ENCODE results near the gene SPARC. TPM values are rescaled to one million over a fixed set of nuclear protein-coding genes. Genes with fewer than 3 reads are reported as not detected.
"Not testable (repeated sequence)": the region's sequence is repeated elsewhere in the genome, so short reads cannot be mapped to it uniquely, and the experiment has no call there.

The SPARC gene
- total RNA-seq, 1 donor from 2014 or later: 1,214 TPM

GRCh38 chr5:151682751-151683331 lies 3.9 kb downstream of the SPARC start:
- TF ChIP-seq CTCF (IDR thresholded peaks at IDR 0.05; ENCODE audit: unreplicated experiment): no peak
- H3K27me3 Mint-ChIP-seq (ENCODE audit: unreplicated experiment): peaks cover 8% of the 10 kb centered on the region
- peak overlapping the region; percentile 4 for H3K27ac Mint-ChIP-seq (ENCODE audit: unreplicated experiment)
- DNase-seq (ENCODE audit: low spot score): no peak
- peaks cover 72% of the 10 kb centered on the region for H3K4me1 Mint-ChIP-seq (ENCODE audit: unreplicated experiment)
- H3K9me3 Mint-ChIP-seq (ENCODE audit: unreplicated experiment): no peaks in the 10 kb centered on the region
- H3K4me3 Mint-ChIP-seq (ENCODE audit: unreplicated experiment): no peak overlapping the region
- H3K36me3 Mint-ChIP-seq (ENCODE audit: low read depth, unreplicated experiment): no peaks in the 10 kb centered on the region

- H3K36me3 Mint-ChIP-seq (ENCODE audit: low read depth, unreplicated experiment): peaks cover 3% of the 10 kb centered on the region
- H3K4me1 Mint-ChIP-seq (ENCODE audit: unreplicated experiment): peaks cover 78% of the 10 kb centered on the region
- H3K9me3 Mint-ChIP-seq (ENCODE audit: unreplicated experiment): no peaks in the 10 kb centered on the region
- no peak overlapping the region for H3K27ac Mint-ChIP-seq (ENCODE audit: unreplicated experiment)
- H3K27me3 Mint-ChIP-seq (ENCODE audit: unreplicated experiment): peaks cover 9% of the 10 kb centered on the region
- no peak for DNase-seq (ENCODE audit: low spot score)
- no peak overlapping the region for H3K4me3 Mint-ChIP-seq (ENCODE audit: unreplicated experiment)
- TF ChIP-seq CTCF (IDR thresholded peaks at IDR 0.05; ENCODE audit: unreplicated experiment): no peak
Observed at GRCh38 chr5:151682240-151682639, 4.5 kb downstream of the SPARC start.

- Mint-ChIP-seq H3K4me1 (ENCODE audit: unreplicated experiment) (peaks cover 76% of the 10 kb centered on the region), H3K27me3 (ENCODE audit: unreplicated experiment) (peaks cover 11% of the 10 kb centered on the region), H3K27ac (ENCODE audit: unreplicated experiment) (no peak overlapping the region), H3K9me3 (ENCODE audit: unreplicated experiment) (no peaks in the 10 kb centered on the region), H3K36me3 (ENCODE audit: low read depth, unreplicated experiment) (peaks cover 5% of the 10 kb centered on the region), H3K4me3 (ENCODE audit: unreplicated experiment) (no peak overlapping the region)
- no peak for TF ChIP-seq CTCF (IDR thresholded peaks at IDR 0.05; ENCODE audit: unreplicated experiment)
- no peak for DNase-seq (ENCODE audit: low spot score)
Observed at GRCh38 chr5:151680944-151681427, 5.7 kb downstream of the SPARC start.

- not testable (repeated sequence) for H3K36me3 Mint-ChIP-seq (ENCODE audit: low read depth, unreplicated experiment); H3K9me3 Mint-ChIP-seq (ENCODE audit: unreplicated experiment); DNase-seq (ENCODE audit: low spot score); H3K4me3 Mint-ChIP-seq (ENCODE audit: unreplicated experiment); H3K27ac Mint-ChIP-seq (ENCODE audit: unreplicated experiment)
- peaks cover 11% of the 10 kb centered on the region for H3K27me3 Mint-ChIP-seq (ENCODE audit: unreplicated experiment)
- H3K4me1 Mint-ChIP-seq (ENCODE audit: unreplicated experiment): peaks cover 76% of the 10 kb centered on the region
Observed at GRCh38 chr5:151680156-151680505, 6.6 kb downstream of the SPARC start.

- TF ChIP-seq CTCF (IDR thresholded peaks at IDR 0.05; ENCODE audit: unreplicated experiment): no peak
- H3K4me1 Mint-ChIP-seq (ENCODE audit: unreplicated experiment): peaks cover 75% of the 10 kb centered on the region
- peak overlapping the region; percentile 9 for H3K27ac Mint-ChIP-seq (ENCODE audit: unreplicated experiment)
- no peaks in the 10 kb centered on the region for H3K9me3 Mint-ChIP-seq (ENCODE audit: unreplicated experiment)
- DNase-seq (ENCODE audit: low spot score): no peak
- peaks cover 8% of the 10 kb centered on the region for H3K36me3 Mint-ChIP-seq (ENCODE audit: low read depth, unreplicated experiment)
- H3K4me3 Mint-ChIP-seq (ENCODE audit: unreplicated experiment): no peak overlapping the region
- H3K27me3 Mint-ChIP-seq (ENCODE audit: unreplicated experiment): peaks cover 11% of the 10 kb centered on the region
Observed at GRCh38 chr5:151679421-151680155, 7.1 kb downstream of the SPARC start.
